Stimulated activated CD8-positive, alpha-beta memory T cell treated with anti-CD3 and anti-CD28 coated beads, Interleukin-7, amount 100 ng/mL, for 48 hours (primary cell): Measurements from ENCODE around the gene SNX8.

Experiments
- DNase-seq, 2 donors: peaks; one replicate each; pipeline ENCODE4 v3.0.0-alpha.2; 2020; ENCODE audit warnings: low read depth in 1 of 2; ENCODE audit errors: extremely low read depth in 1 of 2

SNX8 gene

DNA sequence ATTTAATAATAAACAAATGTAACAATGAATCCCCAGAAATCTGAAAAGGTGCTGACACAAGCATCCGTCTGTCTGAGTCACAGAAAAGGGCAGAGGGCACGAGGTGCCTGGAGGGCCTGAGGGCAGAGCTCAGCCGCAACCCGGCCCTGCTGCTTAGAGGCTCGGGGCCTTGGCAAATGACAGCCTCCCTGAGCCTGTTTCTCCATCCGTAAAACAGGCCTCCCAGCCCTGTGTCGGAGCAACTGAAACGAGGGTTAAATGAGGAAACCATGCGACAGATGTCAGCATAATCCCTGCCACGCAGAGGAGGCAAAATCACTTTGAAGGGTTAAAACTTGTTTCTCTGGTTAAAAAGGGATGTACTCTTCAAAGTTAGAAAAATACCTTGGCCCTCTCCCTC is 47.3 kb downstream of the SNX8 start:
- DNase-seq = no peak

DNA sequence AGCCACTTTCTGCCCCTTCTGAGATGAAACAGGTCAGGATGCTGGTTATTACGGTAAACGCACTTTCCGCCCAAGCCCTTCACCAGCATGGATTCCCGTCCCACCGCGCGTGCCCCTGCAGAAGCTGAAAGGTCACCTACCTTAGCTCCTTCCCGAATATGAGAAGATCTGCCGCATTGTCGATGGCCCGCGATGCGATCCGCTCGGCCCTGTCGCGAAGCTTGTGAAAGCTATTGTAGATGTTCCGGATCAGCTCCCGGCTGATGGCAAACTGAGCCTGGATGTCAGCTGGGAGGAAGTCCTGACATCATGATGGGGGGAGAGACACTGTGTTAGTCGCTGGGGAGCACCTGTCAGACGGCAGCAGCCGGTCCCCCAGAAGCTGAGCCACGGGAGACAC is 50.1 kb downstream of the SNX8 start:
- DNase-seq = no peak

DNA sequence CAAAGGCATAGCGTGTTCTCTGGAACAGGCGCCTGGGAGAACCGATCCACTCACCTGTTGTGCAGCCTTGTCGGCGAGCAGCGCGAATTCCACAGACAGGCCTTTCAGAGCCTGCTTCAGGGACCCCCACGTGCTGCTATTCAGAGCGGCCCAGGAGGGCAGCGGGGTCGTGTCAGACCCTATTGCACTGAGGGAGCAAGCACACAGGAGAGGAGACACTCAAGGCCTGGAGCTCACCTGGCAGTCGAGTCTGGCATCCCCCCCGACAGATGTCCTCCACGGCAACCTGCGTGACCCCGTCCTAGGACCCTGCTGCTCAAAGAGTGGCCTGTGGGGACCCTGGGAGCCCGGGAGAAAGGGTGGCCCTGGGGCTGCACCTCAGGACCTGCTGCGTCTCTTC is 51.1 kb downstream of the SNX8 start:
- DNase-seq = no peak

GRCh38 chr7:2261611-2262010 is 52.6 kb downstream of the SNX8 start:
- DNase-seq = no peak

- no peak for DNase-seq
Observed at GRCh38 chr7:2260820-2261219, 53.4 kb downstream of the SNX8 start.

DNA sequence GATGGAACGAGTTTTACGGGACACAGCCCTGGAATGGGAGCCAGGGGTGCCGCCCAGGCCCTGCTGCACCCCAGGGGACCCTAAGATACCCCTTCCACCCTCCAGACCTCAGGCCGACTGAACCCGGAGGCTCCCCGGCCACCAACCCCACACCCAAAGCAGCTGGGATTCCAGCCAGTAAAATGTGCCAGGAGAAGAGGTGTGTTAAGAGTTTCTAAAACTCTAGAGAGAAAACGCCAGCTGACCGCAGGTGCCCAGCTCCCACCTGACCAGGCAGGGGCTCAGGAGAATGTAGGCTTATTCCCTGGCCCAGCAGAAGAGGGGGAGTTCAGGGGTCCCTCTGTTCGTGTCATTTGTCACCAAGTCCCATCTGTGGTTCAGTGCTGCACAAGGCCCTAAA is 54.8 kb downstream of the SNX8 start:
- no peak for DNase-seq

GRCh38 chr7:2258661-2259365 is 55.4 kb downstream of the SNX8 start:
- DNase-seq = no peak

DNA sequence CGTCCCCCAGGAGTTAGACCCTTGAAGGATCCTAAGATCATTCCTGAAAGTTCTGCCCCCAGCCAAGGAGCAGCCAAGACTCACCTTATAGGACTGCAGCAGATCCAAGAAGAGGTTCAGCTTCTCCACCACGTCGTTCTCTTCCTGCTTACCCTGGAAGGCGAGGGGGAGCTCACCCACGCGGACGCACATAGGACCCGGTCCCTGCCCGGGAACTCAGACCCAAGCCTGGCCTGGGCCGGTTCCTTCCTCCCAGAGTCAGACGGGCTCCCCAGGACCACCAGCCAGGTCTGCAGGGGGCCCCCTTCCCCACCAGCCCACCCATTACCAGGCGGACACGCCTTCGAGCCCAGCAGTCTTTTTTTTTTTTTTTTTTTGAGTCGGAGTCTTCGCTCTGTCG is 56.6 kb downstream of the SNX8 start:
- DNase-seq = no peak

DNA sequence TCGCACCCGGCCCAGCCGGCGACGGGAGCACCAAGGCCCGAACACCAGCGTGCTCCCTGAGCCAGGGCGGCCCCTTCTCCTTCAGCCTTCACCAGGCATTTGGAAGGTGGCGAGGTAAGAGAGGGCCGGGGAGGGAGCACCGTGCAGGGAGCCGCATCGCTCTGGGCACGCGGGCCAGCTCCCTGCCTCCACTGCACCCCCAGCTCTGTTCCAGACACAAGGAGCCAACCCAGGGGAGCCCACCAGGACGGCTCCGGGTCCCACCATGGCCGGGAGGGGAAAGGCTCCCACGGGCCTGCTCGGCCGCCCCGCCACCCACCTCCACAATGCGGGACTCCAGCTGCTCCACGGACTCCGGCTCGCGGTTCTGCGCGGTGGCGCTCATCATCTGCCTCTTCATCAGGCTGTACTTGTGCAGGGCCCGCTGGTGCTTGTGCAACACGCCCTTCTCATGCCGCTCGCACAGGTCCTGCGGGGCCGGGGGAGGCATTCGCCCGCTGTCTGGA is 57.1 kb downstream of the SNX8 start:
- DNase-seq = no peak

GRCh38 chr7:2256306-2257045 is 57.8 kb downstream of the SNX8 start:
- no peak for DNase-seq

DNA sequence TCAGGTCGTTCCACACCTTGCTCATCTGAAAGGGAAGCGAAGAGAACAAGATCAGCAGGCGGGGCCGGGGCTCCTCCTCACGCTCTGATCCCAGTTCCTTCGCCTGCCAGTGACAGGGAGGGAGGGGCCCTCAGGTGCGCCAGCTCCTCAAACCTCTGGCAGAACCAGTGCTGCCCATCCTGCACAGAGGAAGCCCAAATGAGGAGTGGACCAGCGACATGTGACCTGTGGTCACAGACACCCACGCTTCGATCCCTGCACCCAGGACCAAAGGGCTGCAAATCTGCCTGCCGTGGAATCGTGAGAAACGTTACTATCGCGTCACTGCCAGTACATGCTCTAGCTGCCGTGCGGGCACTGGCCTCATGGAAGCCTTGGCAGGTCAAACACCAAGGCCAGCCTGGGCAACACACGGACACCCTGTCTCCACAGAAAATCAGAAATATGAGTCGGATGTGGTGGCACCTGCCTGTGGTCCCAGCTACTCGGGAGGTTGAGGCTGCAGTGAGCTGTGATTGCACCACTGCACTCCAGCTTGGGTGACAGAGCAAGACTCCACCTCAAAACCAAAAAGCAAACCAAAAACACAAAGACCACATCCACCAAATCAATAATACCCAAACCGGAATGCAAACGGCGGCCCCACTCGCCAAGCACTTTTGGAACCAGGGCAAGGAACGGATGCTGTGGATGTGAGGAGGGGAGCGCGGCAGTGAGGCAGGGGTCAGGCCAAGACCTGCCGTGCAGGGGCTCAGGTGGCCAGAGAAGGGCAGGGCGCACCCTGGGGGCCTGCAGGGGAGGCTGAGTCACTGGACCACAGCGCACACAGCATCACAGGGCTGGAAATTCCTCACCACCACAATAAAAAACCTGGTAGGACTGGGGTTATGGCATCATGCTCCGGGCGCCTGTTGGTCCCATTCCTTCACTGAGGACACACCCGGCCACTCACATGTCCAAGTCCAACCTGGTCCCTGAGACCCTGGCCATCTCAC is 58.8 kb downstream of the SNX8 start:
- no peak for DNase-seq

- DNase-seq = no peak
Observed at GRCh38 chr7:2254429-2255144, 59.7 kb downstream of the SNX8 start.

DNA sequence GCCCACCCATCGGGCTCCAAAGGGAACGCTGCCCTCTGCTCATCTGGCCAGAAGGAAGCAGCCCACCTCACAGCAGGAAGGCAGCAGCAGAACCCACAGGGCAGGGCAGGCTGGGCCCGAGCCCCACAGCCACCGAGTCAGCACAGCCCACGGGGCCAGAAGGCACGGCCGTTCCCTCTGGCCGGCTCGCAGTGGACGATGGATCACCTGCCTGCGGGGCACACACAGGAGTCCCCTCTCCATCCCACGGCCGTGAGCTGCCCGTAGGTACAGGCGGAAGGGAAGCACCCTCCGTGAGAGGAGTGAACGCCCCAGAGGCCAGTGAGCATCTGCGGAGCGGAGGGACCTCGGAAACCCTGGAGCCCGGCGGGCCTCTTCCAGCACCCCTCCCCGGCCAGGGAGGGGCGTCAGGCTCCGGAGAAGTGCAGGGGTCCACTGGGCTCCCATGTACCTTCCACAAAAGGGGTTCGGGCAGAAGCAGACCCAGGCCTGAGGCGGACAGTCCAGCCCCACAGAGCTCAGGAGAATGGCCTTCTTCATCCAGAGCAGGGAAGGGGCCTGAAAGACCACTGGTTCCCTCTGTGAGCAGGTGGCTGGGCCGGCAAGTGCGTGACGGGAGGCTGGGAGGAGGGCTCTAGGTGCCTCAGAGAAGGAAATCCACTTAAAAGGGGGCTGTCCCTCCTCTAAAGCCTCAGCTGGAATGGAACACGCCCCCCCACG is 60.6 kb downstream of the SNX8 start:
- DNase-seq = no peak

DNA sequence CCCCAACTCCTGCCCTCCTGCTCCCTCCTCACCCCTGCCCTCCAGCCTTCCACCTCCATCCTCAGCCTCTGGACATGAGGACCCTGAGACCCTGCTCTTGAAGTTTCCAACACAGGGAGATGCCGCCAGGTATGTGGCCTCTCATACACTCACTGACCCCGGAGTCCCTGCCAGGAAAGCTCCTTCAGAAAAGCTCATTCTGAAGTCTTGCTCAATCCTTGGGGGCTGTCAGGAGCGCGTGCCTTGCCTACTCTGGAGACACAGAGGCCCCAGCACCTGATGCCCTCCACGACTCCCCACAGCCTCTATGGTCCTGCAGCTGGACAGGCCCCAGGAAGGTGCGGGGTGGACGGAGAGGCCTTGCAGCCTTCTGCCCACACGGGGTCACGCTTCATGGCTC is 61.2 kb downstream of the SNX8 start:
- DNase-seq = no peak

DNA sequence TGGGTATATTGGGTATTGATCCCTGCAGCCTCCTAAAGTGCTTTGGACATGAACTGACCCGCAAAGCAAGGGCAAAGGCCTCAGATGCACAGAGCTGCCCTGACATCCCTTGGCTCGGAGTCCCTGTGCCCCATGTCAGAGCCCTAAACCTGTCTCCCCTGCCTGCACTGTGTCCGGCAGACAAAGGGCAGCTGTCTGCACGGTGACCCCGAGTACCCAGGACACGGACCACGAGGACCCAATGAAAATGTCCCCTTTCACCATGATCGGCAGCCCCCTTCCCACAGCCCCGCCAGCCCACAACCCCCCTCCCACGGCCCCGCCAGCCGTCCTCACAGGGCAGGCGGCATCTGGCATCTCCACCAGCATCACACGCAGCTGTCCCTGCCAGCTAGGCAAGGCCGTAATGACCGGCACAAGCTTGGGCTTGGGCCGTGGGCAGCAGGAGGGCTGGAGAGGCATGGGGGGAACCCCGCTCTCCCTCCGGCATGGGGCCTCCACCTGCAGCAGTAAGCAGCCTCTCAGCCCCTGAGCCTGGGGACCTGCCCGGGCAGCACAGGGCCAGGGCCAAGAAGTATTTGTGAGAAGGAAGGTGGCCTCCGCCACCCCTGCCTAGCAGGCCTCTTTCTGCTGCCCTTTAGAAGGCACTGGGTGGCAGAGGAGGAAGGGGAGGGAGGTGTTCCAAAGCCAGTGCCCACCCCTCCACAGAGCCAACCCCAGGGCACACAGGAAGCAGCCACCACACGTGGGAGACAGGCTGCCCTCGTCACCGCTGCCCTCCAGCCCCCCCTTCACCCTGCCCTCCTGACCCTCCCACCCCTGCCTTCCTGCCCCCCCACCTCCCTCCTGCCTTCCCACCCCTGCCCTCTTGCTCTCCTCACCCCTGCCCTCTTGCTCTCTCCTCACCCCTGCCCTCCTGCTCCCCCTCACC is 62.1 kb downstream of the SNX8 start:
- no peak for DNase-seq

DNA sequence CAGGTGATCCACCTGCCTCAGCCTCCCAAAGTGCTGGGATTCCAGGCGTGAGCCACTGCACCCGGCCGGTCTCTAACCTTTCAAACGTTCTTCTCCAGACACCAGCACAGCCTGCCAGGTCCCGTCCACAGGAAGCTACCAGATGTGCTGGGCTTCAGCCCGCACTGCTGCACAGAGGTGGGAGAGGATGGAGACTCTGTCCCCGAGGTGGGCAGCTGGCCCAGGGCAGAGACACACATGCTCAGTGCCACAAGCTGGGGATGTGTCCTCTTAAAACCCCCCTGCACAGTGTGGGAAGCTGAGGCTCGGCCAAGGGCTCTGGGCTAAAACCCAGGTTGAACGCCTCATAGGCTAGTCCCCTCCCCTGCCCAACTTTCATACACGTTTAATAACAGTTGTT is 62.9 kb downstream of the SNX8 start:
- no peak for DNase-seq

- DNase-seq = no peak
Observed at GRCh38 chr7:2249744-2250323, 64.4 kb downstream of the SNX8 start.

DNA sequence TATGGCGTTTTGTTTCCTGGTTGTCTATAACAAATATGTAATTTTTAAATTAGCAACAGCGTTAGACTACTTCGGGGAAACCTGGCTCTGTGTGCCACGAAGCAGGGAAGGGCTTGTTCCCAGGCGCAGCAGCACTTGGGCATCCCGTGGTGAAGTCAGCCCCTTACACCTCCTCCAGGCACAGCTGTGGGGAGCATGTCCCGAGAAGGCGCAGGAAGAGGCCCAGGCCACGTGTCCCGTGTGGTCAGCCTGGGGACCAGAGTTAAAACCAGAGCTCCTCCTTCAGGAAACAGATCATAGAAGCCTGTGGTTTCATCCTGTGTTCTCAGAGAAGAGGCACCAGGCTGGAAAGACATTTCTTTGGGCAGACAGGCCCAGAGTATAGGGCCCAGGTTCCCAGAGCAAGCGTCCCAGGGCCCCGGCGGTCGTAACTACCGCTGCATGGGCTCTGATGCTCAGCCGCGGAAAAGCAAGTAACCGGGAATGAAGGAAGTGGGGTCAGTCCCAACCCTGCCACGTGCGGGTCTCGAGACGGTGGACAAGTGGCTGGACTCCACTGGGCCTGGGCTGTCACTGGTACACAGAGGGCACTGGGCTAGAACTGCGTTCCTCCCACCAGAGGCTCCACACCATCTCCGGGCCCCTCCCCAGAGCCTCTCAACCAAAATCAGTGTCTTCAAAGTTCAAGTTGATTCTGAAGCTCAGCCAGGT is 65.1 kb downstream of the SNX8 start:
- no peak for DNase-seq
